ENCODE measurements around the gene STK24. TPM values are rescaled to one million over a fixed set of nuclear protein-coding genes. Genes with fewer than 3 reads are reported as not detected.

The STK24 gene
- total RNA-seq, 2 donors from 2014 or later = 175 to 207 TPM

GRCh38 chr13:98458431-98458830, 118.5 kb downstream of the STK24 start:
- Mint-ChIP-seq H3K27ac (no peak overlapping the region), H3K36me3 (ENCODE audit: insufficient read depth in 2 of 2) (peaks cover 10 to 18% of the 10 kb centered on the region in 2 donors), H3K9me3 (no peaks in the 10 kb centered on the region), H3K4me1 (ENCODE audit: low read depth) (peaks cover 7% of the 10 kb centered on the region), H3K27me3 (ENCODE audit: low read depth) (no peaks in the 10 kb centered on the region), H3K4me3 (no peak overlapping the region)
- DNase-seq (no peak), ATAC-seq (replicated peaks in 1 of 2) (no peak)

GRCh38 chr13:98457053-98457452, 119.9 kb downstream of the STK24 start:
- Mint-ChIP-seq H3K4me1 (ENCODE audit: low read depth) (peaks cover 1% of the 10 kb centered on the region), H3K9me3 (no peaks in the 10 kb centered on the region), H3K4me3 (no peak overlapping the region), H3K27ac (peak overlapping the region; percentile 8), H3K36me3 (ENCODE audit: insufficient read depth in 2 of 2) (peaks cover 3 to 17% of the 10 kb centered on the region in 2 donors), H3K27me3 (ENCODE audit: low read depth) (no peaks in the 10 kb centered on the region)
- ATAC-seq (replicated peaks in 1 of 2) (no peak), DNase-seq (no peak)

DNA sequence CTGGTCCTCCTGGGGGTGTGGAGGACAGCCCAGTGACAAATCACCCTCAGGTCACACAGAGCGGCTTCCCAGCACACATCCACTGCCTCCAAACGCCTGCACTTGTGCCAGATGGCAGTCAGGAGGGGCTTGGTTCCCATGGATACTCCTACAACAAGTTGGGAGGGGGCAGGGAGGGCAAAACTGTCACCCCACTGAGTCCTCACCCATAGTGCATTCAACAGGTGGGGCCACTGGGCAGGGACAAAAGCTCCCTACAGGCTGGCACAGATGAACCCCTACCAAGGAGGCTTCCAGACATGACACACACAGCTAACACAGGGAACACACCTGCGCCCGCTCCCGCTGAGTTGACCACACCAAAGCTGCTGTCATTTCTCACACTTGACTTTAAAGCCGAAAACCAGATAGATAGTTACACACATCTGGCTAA, 120.5 kb downstream of the STK24 start:
- peaks cover 8% of the 10 kb centered on the region for H3K4me1 Mint-ChIP-seq (ENCODE audit: low read depth)
- ATAC-seq (replicated peaks in 1 of 2) (peak in 1 of 2 donors; percentile 25), DNase-seq (no peak)
- no peaks in the 10 kb centered on the region for H3K9me3 Mint-ChIP-seq
- H3K27me3 Mint-ChIP-seq (ENCODE audit: low read depth) = no peaks in the 10 kb centered on the region
- H3K4me3 Mint-ChIP-seq = no peak overlapping the region
- peak overlapping the region; percentile 8 for H3K27ac Mint-ChIP-seq
- H3K36me3 Mint-ChIP-seq (ENCODE audit: insufficient read depth in 2 of 2) = peaks cover 3 to 19% of the 10 kb centered on the region in 2 donors

DNA sequence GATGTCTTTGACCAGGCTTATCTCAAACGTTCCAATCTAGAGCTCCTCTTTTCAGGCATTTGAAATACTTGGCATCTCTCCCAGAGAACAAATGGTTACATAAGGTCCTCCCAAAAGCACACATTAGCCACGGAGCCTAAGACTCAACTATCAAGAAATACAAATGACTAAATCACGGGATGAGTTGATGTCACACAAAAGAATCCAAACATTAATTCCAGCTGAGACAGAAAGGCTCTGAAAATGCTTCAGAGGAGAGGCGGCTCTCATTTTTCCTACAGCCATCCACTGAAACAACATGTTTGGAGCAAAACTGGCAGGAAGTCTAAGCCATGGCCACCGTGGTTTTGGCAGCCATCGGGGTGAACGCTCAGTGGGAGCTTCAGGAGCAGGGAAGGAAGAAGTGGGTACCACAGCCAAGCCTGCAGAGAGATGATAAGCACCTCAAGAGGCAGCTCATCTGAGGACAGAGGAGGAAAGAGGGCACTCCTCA, 122.5 kb downstream of the STK24 start:
- H3K27ac Mint-ChIP-seq = no peak overlapping the region

GRCh38 chr13:98452851-98453843, 123.8 kb downstream of the STK24 start:
- ATAC-seq (replicated peaks in 1 of 2) = no peak
- H3K27me3 Mint-ChIP-seq (ENCODE audit: low read depth) = no peaks in the 10 kb centered on the region
- no peaks in the 10 kb centered on the region for H3K9me3 Mint-ChIP-seq
- peak overlapping the region; percentile 48 for H3K27ac Mint-ChIP-seq
- H3K36me3 Mint-ChIP-seq (ENCODE audit: insufficient read depth in 2 of 2) = peaks cover 3 to 13% of the 10 kb centered on the region in 2 donors
- no peak for DNase-seq
- H3K4me1 Mint-ChIP-seq (ENCODE audit: low read depth) = peaks cover 15% of the 10 kb centered on the region
- H3K4me3 Mint-ChIP-seq = no peak overlapping the region

More for the DNA sequence above, 122.5 kb downstream of the STK24 start:
- DNase-seq = no peak
- peaks cover 15% of the 10 kb centered on the region for H3K4me1 Mint-ChIP-seq (ENCODE audit: low read depth)
- H3K9me3 Mint-ChIP-seq = no peaks in the 10 kb centered on the region
- H3K4me3 Mint-ChIP-seq = no peak overlapping the region
- no peak for ATAC-seq (replicated peaks in 1 of 2)
- no peaks in the 10 kb centered on the region for H3K27me3 Mint-ChIP-seq (ENCODE audit: low read depth)
- peaks cover 3 to 13% of the 10 kb centered on the region in 2 donors for H3K36me3 Mint-ChIP-seq (ENCODE audit: insufficient read depth in 2 of 2)

DNA sequence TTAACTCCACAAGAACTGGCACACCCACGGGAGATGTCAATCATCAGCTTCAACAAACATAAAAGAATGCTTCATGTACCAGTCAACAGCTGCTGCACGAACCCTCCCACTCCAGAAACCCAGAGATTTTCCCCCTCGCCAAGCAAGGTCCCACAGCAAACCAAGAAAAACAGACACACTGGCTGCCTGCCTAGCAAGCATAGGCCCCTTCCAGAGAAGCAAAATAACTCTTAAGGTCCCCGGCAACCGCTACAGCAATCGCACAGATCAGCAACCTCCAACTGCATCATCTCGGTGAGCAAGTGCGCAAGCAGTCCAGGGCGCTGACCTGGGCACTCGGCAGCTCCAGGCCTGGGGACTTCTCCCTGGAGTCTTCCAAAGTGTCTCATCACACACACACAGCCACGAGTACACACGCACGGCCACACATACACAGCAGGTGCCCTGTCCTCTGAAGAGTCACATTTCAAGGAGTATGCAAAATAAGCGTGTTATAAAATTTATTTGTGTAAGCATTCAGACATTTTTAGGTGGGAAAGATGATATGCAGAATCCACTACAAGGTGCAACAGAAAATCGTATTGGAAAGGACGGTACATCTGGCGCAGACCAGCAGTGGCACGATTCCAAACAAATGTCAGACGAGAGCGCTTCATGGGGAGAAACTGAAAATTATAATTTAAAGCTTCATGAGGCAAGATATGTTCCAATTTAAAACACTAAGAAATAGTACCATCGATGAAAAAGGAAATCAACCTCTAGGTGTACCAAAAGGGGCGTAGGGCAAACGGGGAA, 125.0 kb downstream of the STK24 start:
- no peaks in the 10 kb centered on the region for H3K9me3 Mint-ChIP-seq
- H3K27me3 Mint-ChIP-seq (ENCODE audit: low read depth) = no peaks in the 10 kb centered on the region
- DNase-seq (no peak), ATAC-seq (replicated peaks in 1 of 2) (no peak)
- peak overlapping the region; percentile 83 for H3K27ac Mint-ChIP-seq
- no peak overlapping the region for H3K4me3 Mint-ChIP-seq
- H3K36me3 Mint-ChIP-seq (ENCODE audit: insufficient read depth in 2 of 2) = peaks cover 0 to 13% of the 10 kb centered on the region in 2 donors
- peaks cover 15% of the 10 kb centered on the region for H3K4me1 Mint-ChIP-seq (ENCODE audit: low read depth)

DNA sequence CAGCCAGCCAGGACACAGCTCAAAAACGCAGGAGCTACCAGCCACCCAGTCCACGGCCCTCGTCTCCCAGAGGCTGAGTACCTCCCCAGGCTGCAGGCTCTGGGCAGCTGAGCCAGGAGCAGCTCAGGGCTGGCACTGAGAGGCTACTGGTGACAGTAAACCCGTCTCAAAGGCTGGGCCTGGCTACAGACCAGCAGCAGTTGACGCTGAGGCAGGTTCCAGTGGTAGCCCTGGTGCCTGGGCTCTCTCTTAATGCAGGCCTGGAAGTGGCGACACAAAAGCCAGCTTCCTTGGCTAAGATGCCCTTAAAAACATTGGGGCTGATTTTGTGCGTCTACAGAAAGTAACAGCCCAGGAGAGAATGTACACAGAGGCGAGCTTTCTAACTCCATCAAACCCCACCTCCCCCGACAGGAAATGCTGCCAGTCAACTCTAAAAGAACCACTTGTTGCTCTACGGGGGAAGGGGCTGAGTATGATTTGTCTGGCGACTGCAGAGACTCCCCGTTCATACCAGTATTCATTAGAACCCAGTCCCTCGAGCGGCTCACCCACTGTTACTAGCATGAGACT, 126.3 kb downstream of the STK24 start:
- DNase-seq (peak; percentile 25 to 30), ATAC-seq (replicated peaks in 1 of 2) (peak; percentile 62 to 64)
- no peak overlapping the region for H3K4me3 Mint-ChIP-seq
- H3K9me3 Mint-ChIP-seq = no peaks in the 10 kb centered on the region
- H3K36me3 Mint-ChIP-seq (ENCODE audit: insufficient read depth in 2 of 2) = peaks cover 0 to 13% of the 10 kb centered on the region in 2 donors
- H3K4me1 Mint-ChIP-seq (ENCODE audit: low read depth) = peaks cover 20% of the 10 kb centered on the region
- peak overlapping the region; percentile 83 for H3K27ac Mint-ChIP-seq
- H3K27me3 Mint-ChIP-seq (ENCODE audit: low read depth) = no peaks in the 10 kb centered on the region

DNA sequence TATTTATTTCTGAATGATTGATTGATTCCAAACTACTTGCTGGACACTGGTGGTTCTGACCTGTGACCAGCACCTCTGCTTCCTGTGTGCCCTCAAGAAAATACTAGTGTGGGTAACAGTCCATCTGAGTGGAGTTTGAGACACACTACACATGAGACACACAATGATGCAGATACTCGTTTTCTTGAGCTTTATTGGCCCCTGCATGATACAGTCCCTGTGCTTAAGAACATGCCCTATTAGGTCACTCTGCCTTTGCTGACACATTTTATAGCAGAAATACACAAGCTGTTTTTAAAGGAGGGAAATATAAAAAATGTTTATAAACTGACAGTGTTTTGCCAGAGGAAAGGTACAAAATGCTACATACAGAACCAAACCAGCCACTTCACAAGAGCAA, 126.9 kb downstream of the STK24 start:
- H3K27me3 Mint-ChIP-seq (ENCODE audit: low read depth) = no peaks in the 10 kb centered on the region
- peaks cover 0 to 11% of the 10 kb centered on the region in 2 donors for H3K36me3 Mint-ChIP-seq (ENCODE audit: insufficient read depth in 2 of 2)
- peaks cover 26% of the 10 kb centered on the region for H3K4me1 Mint-ChIP-seq (ENCODE audit: low read depth)
- ATAC-seq (replicated peaks in 1 of 2) (no peak), DNase-seq (no peak)
- no peaks in the 10 kb centered on the region for H3K9me3 Mint-ChIP-seq
- H3K4me3 Mint-ChIP-seq = no peak overlapping the region
- peak overlapping the region; percentile 26 for H3K27ac Mint-ChIP-seq

- H3K36me3 Mint-ChIP-seq (ENCODE audit: insufficient read depth in 2 of 2) = peaks cover 0 to 9% of the 10 kb centered on the region in 2 donors
- H3K27me3 Mint-ChIP-seq (ENCODE audit: low read depth) = no peaks in the 10 kb centered on the region
- no peaks in the 10 kb centered on the region for H3K9me3 Mint-ChIP-seq
- no peak for DNase-seq
- no peak overlapping the region for H3K4me3 Mint-ChIP-seq
- peaks cover 28% of the 10 kb centered on the region for H3K4me1 Mint-ChIP-seq (ENCODE audit: low read depth)
- H3K27ac Mint-ChIP-seq = peak overlapping the region; percentile 11
- no peak for ATAC-seq (replicated peaks in 1 of 2)
Observed at GRCh38 chr13:98449273-98449672, 127.6 kb downstream of the STK24 start.

- H3K4me1 Mint-ChIP-seq (ENCODE audit: low read depth) = peaks cover 28% of the 10 kb centered on the region
- no peak for DNase-seq
- ATAC-seq (replicated peaks in 1 of 2) = no peak
- no peak overlapping the region for H3K27ac Mint-ChIP-seq
- no peaks in the 10 kb centered on the region for H3K27me3 Mint-ChIP-seq (ENCODE audit: low read depth)
- H3K9me3 Mint-ChIP-seq = no peaks in the 10 kb centered on the region
- H3K4me3 Mint-ChIP-seq = no peak overlapping the region
- H3K36me3 Mint-ChIP-seq (ENCODE audit: insufficient read depth in 2 of 2) = peaks cover 0 to 8% of the 10 kb centered on the region in 2 donors
Observed at GRCh38 chr13:98448642-98448928, 128.3 kb downstream of the STK24 start.

DNA sequence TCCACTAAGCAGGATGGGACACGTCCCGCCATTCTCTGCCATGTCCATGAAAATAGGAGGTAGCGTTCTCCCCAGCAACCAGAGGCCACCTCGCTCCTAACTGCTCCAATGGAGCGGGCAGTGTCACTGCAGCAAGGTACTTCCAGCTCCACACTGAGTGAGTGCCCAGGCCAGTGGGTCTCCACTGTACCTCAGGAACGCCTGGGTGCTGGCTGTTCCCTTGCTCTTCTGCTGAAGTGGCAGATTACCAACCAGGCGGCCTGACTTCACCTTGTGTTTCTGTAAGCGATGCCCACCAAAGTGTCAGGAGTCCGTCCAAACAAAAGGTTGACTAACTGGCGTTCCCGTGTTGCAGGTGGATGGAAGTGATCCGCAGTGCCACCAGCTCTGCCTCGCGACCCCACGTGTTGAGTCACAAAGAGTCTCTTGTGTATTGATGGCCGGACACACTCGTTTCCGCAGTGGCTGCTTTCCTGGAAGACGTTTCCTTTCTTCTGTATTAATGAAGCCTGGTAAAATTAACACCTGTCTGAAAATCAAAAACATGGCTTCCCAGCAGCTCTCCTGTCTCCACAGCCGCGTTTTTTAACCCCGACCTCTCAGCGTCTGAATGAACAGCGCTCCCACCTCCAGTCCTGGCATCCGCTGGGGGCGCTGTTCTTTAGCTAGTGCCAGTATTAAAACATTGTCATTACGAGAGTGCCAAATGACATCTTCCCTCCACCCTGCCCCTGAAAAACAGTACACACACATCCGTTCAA, 128.8 kb downstream of the STK24 start:
- peaks cover 0 to 8% of the 10 kb centered on the region in 2 donors for H3K36me3 Mint-ChIP-seq (ENCODE audit: insufficient read depth in 2 of 2)
- peaks cover 28% of the 10 kb centered on the region for H3K4me1 Mint-ChIP-seq (ENCODE audit: low read depth)
- H3K27ac Mint-ChIP-seq = peak overlapping the region; percentile 45
- H3K27me3 Mint-ChIP-seq (ENCODE audit: low read depth) = no peaks in the 10 kb centered on the region
- no peak overlapping the region for H3K4me3 Mint-ChIP-seq
- H3K9me3 Mint-ChIP-seq = no peaks in the 10 kb centered on the region
- DNase-seq (peak in 1 of 2 donors; percentile 41), ATAC-seq (replicated peaks in 1 of 2) (no peak)

GRCh38 chr13:98447130-98447529, 129.8 kb downstream of the STK24 start:
- ATAC-seq (replicated peaks in 1 of 2) = no peak
- Mint-ChIP-seq H3K27ac (peak overlapping the region; percentile 56), H3K36me3 (ENCODE audit: insufficient read depth in 2 of 2) (peaks cover 0 to 2% of the 10 kb centered on the region in 2 donors)

More at GRCh38 chr13:98447130-98447529, 129.8 kb downstream of the STK24 start:
- Mint-ChIP-seq H3K4me1 (ENCODE audit: low read depth) (peaks cover 28% of the 10 kb centered on the region), H3K4me3 (no peak overlapping the region), H3K9me3 (no peaks in the 10 kb centered on the region), H3K27me3 (ENCODE audit: low read depth) (no peaks in the 10 kb centered on the region)
- DNase-seq = no peak
